WERI-Rb-1 (cell line): ENCODE data around the gene GDPD5.

Experiments
- DNase-seq: peaks from one replicate; pipeline ENCODE4 v3.0.0-alpha.2; 2020
- H3K27ac ChIP-seq: fragments of 250-450 bp; sonication (Bioruptor Pico); 2 replicates; pipeline ENCODE4 v1.5.1; 2020; ENCODE audit warnings: mild to moderate bottlenecking, moderate library complexity
- H3K27me3 ChIP-seq: fragments of 250-450 bp; sonication (Bioruptor Pico); 2 replicates; pipeline ENCODE4 v1.5.1; 2021; ENCODE audit warnings: mild to moderate bottlenecking, low read depth, moderate library complexity; ENCODE audit not compliant: insufficient read depth, severe bottlenecking
- H3K36me3 ChIP-seq: fragments of 250-450 bp; sonication (Bioruptor Pico); 2 replicates; pipeline ENCODE4 v1.5.1; 2020; ENCODE audit warnings: mild to moderate bottlenecking, moderate library complexity
- H3K4me3 ChIP-seq: 2 replicates; pipeline ENCODE4 v1.5.1; 2011; ENCODE audit warnings: low read depth, mild to moderate bottlenecking, control low read depth, low read length
- H3K9me3 ChIP-seq: fragments of 250-450 bp; sonication (Bioruptor Pico); 2 replicates; pipeline ENCODE4 v1.5.1; 2021; ENCODE audit warnings: mild to moderate bottlenecking, moderate library complexity; ENCODE audit not compliant: severe bottlenecking
- CTCF ChIP-seq: IDR thresholded peaks from 2 replicates; pipeline ENCODE4 v1.5.1; 2011; ENCODE audit warnings: low read depth, mild to moderate bottlenecking, control low read depth, inconsistent platforms, low read length

Gene GDPD5

GRCh38 chr11:75510004-75510722, 15.6 kb downstream of the GDPD5 start:
- H3K9me3 ChIP-seq = no peaks in the 10 kb centered on the region
- peaks cover 3% of the 10 kb centered on the region for H3K36me3 ChIP-seq
- no peak for TF ChIP-seq CTCF
- H3K27ac ChIP-seq = no peak overlapping the region
- H3K27me3 ChIP-seq = no peaks in the 10 kb centered on the region
- no peak overlapping the region for H3K4me3 ChIP-seq
- no peak for DNase-seq

- TF ChIP-seq CTCF = no peak
- Histone ChIP-seq H3K36me3 (no peaks in the 10 kb centered on the region; the same call in none of the 2 replicates), H3K4me3 (no peak overlapping the region), H3K9me3 (no peaks in the 10 kb centered on the region), H3K27me3 (no peaks in the 10 kb centered on the region), H3K27ac (peak overlapping the region; percentile 16; the same call in 1 of the 2 replicates)
- no peak for DNase-seq
These were observed 16.6 kb downstream of the GDPD5 start for GRCh38 chr11:75509020-75509720.

GRCh38 chr11:75508051-75508561, 17.6 kb downstream of the GDPD5 start:
- DNase-seq = no peak
- no peaks in the 10 kb centered on the region for H3K27me3 ChIP-seq
- TF ChIP-seq CTCF = no peak
- H3K27ac ChIP-seq = peak overlapping the region; percentile 86
- no peaks in the 10 kb centered on the region for H3K9me3 ChIP-seq
- no peak overlapping the region for H3K4me3 ChIP-seq
- no peaks in the 10 kb centered on the region; the same call in none of the 2 replicates for H3K36me3 ChIP-seq

- no peak for TF ChIP-seq CTCF
- no peaks in the 10 kb centered on the region for H3K27me3 ChIP-seq
- no peaks in the 10 kb centered on the region; the same call in 1 of the 2 replicates for H3K36me3 ChIP-seq
- H3K4me3 ChIP-seq = no peak overlapping the region
- peak overlapping the region; percentile 86 for H3K27ac ChIP-seq
- DNase-seq = no peak
- no peaks in the 10 kb centered on the region for H3K9me3 ChIP-seq
These were observed 18.2 kb downstream of the GDPD5 start for GRCh38 chr11:75507571-75507970.

GRCh38 chr11:75506827-75507226, 18.9 kb downstream of the GDPD5 start:
- no peak for DNase-seq
- Histone ChIP-seq H3K4me3 (peak overlapping the region; percentile 4; the same call in 1 of the 2 replicates), H3K36me3 (no peaks in the 10 kb centered on the region; the same call in 1 of the 2 replicates), H3K9me3 (no peaks in the 10 kb centered on the region), H3K27me3 (no peaks in the 10 kb centered on the region), H3K27ac (peak overlapping the region; percentile 86)
- TF ChIP-seq CTCF = no peak
